ENCODE results near the gene PCNX4.
A peak's percentile ranks its signal among the peaks of the same experiment; 100 is the strongest.

PCNX4 gene

GRCh38 chr14:60175255-60175902 is 83.7 kb downstream of the PCNX4 start:
- DNase-seq = no peak

- DNase-seq = no peak
Measured at GRCh38 chr14:60178164-60178563, 86.4 kb downstream of the PCNX4 start.

- no peak for DNase-seq
Measured at GRCh38 chr14:60178820-60179219, 87.1 kb downstream of the PCNX4 start.

GRCh38 chr14:60179431-60179869 is 87.7 kb downstream of the PCNX4 start:
- DNase-seq = no peak

- no peak for DNase-seq
Measured at GRCh38 chr14:60183138-60183537, 91.4 kb downstream of the PCNX4 start.

GRCh38 chr14:60183741-60184140 is 92.0 kb downstream of the PCNX4 start:
- peak in 1 of 2 donors; percentile 12 for DNase-seq

- DNase-seq = peak; percentile 61 to 90
Measured at GRCh38 chr14:60184146-60184904, 92.6 kb downstream of the PCNX4 start.

GRCh38 chr14:60184905-60185555 is 93.3 kb downstream of the PCNX4 start:
- DNase-seq = no peak

GRCh38 chr14:60188115-60188514 is 96.4 kb downstream of the PCNX4 start:
- no peak for DNase-seq

- no peak for DNase-seq
Measured at GRCh38 chr14:60188696-60189095, 97.0 kb downstream of the PCNX4 start.

- DNase-seq = no peak
Measured at GRCh38 chr14:60189923-60190840, 98.5 kb downstream of the PCNX4 start.

GRCh38 chr14:60195179-60195810 is 103.6 kb downstream of the PCNX4 start:
- no peak for DNase-seq

- DNase-seq = no peak
Measured at GRCh38 chr14:60196291-60196690, 104.6 kb downstream of the PCNX4 start.

GRCh38 chr14:60197629-60198303 is 106.0 kb downstream of the PCNX4 start:
- no peak for DNase-seq

- DNase-seq = no peak
Measured at GRCh38 chr14:60199321-60199720, 107.6 kb downstream of the PCNX4 start.

GRCh38 chr14:60204104-60204842 is 112.5 kb downstream of the PCNX4 start:
- peak in 1 of 2 donors; percentile 18 for DNase-seq

- no peak for DNase-seq
Measured at GRCh38 chr14:60204843-60205774, 113.4 kb downstream of the PCNX4 start.

GRCh38 chr14:60206249-60206670 is 114.5 kb downstream of the PCNX4 start:
- no peak for DNase-seq

GRCh38 chr14:60206837-60207533 is 115.3 kb downstream of the PCNX4 start:
- DNase-seq = peak; percentile 77 to 85
